Mesenchymal stem cell (in vitro differentiated cells and primary cell): ENCODE results near the gene BCL10.

Experiments
- DNase-seq: peaks from one replicate; pipeline ENCODE4 v3.0.0-alpha.2; 2013
- H2AFZ ChIP-seq: one replicate; pipeline ENCODE4 v1.6.1; 2013; ENCODE audit warnings: low read depth, mild to moderate bottlenecking, control low read depth, inconsistent platforms, low read length, moderate library complexity
- H2AK5ac ChIP-seq: 2 replicates; pipeline ENCODE4 v1.6.1; 2013; ENCODE audit warnings: low read length, moderate library complexity, mild to moderate bottlenecking, inconsistent platforms; ENCODE audit not compliant: severe bottlenecking
- H2BK120ac ChIP-seq: one replicate; pipeline ENCODE4 v1.6.1; 2013; ENCODE audit warnings: low read depth, mild to moderate bottlenecking, inconsistent platforms, low read length, moderate library complexity
- H2BK12ac ChIP-seq, 2 experiments: one replicate each; pipeline ENCODE4 v1.6.1; 2013; ENCODE audit warnings: inconsistent platforms in 2 of 2, low read length in 2 of 2, mild to moderate bottlenecking in 2 of 2, moderate library complexity in 2 of 2, control low read depth in 1 of 2
- H2BK15ac ChIP-seq: one replicate; pipeline ENCODE4 v1.6.1; 2013; ENCODE audit warnings: mild to moderate bottlenecking, low read depth, inconsistent platforms; ENCODE audit not compliant: poor library complexity, severe bottlenecking
- H2BK5ac ChIP-seq: 2 replicates; pipeline ENCODE4 v1.6.1; 2013; ENCODE audit warnings: low read depth, mild to moderate bottlenecking, low read length, control low read depth, inconsistent platforms; ENCODE audit not compliant: poor library complexity, severe bottlenecking
- H3K14ac ChIP-seq, 2 experiments: one replicate each; pipeline ENCODE4 v1.6.1; 2013; ENCODE audit warnings: inconsistent platforms in 2 of 2, low read length in 2 of 2, control low read depth in 1 of 2, mild to moderate bottlenecking in 1 of 2, moderate library complexity in 1 of 2
- H3K18ac ChIP-seq, 2 experiments: one replicate each; pipeline ENCODE4 v1.6.1; 2013; ENCODE audit warnings: inconsistent platforms in 2 of 2, low read length in 2 of 2, control low read depth in 1 of 2, low read depth in 1 of 2, mild to moderate bottlenecking in 1 of 2
- H3K23ac ChIP-seq, 2 experiments: one replicate each; pipeline ENCODE4 v1.6.1; 2013; ENCODE audit warnings: inconsistent platforms in 2 of 2, low read length in 2 of 2, mild to moderate bottlenecking in 2 of 2, moderate library complexity in 2 of 2, control low read depth in 1 of 2
- H3K27ac ChIP-seq: 2 replicates; pipeline ENCODE4 v1.5.1; 2013; ENCODE audit warnings: mild to moderate bottlenecking, moderate library complexity, low read length, control low read depth, inconsistent platforms; ENCODE audit not compliant: poor library complexity, severe bottlenecking
- H3K27me3 ChIP-seq, 2 experiments: 2 replicates each; pipeline versions ENCODE4 v1.6.1 to v1.7.0; 2013; ENCODE audit warnings: low read length in 2 of 2, mild to moderate bottlenecking in 2 of 2, moderate library complexity in 2 of 2, control low read depth in 1 of 2, inconsistent platforms in 1 of 2; ENCODE audit not compliant: control insufficient read depth in 1 of 2, insufficient read depth in 1 of 2
- H3K36me3 ChIP-seq, 2 experiments: 2 replicates each; pipeline versions ENCODE4 v1.6.1 to v1.7.0; 2013; ENCODE audit warnings: low read length in 2 of 2, control low read depth in 1 of 2, inconsistent platforms in 1 of 2, low read depth in 1 of 2, mild to moderate bottlenecking in 1 of 2; ENCODE audit not compliant: insufficient read depth in 2 of 2, control insufficient read depth in 1 of 2
- H3K4ac ChIP-seq, 2 experiments: one replicate each; pipeline ENCODE4 v1.6.1; 2013; ENCODE audit warnings: inconsistent platforms in 2 of 2, low read length in 2 of 2, mild to moderate bottlenecking in 2 of 2, moderate library complexity in 2 of 2, control low read depth in 1 of 2, low read depth in 1 of 2
- H3K4me1 ChIP-seq: 2 replicates; pipeline ENCODE4 v1.6.1; 2013; ENCODE audit warnings: low read depth, low read length, control low read depth; ENCODE audit not compliant: control insufficient read depth, insufficient read depth
- H3K4me2 ChIP-seq: 2 replicates; pipeline ENCODE4 v1.6.1; 2013; ENCODE audit warnings: low read length, mild to moderate bottlenecking, inconsistent platforms; ENCODE audit not compliant: poor library complexity, severe bottlenecking
- H3K4me3 ChIP-seq, 2 experiments: 2 replicates each; pipeline versions ENCODE4 v1.5.1 to v1.7.0; 2013; ENCODE audit warnings: low read length in 2 of 2, mild to moderate bottlenecking in 2 of 2, control low read depth in 1 of 2, low read depth in 1 of 2; ENCODE audit not compliant: insufficient read depth in 1 of 2
- H3K79me1 ChIP-seq: replicated peaks from 2 replicates; pipeline ENCODE4 v1.6.1; 2013; ENCODE audit warnings: mild to moderate bottlenecking, control low read depth, low read length, inconsistent platforms; ENCODE audit not compliant: poor library complexity, severe bottlenecking
- H3K9ac ChIP-seq: 2 replicates; pipeline ENCODE4 v1.7.0; 2013; ENCODE audit warnings: mild to moderate bottlenecking, low read length, moderate library complexity
- H3K9me3 ChIP-seq: 2 replicates; pipeline ENCODE4 v1.7.0; 2013; ENCODE audit warnings: mild to moderate bottlenecking, low read length; ENCODE audit not compliant: control insufficient read depth
- H4K8ac ChIP-seq: one replicate; pipeline ENCODE4 v1.6.1; 2013; ENCODE audit warnings: inconsistent platforms, mild to moderate bottlenecking, low read length, moderate library complexity
- H4K91ac ChIP-seq: one replicate; pipeline ENCODE4 v1.6.1; 2013; ENCODE audit warnings: mild to moderate bottlenecking, low read length, inconsistent platforms
- WGBS: methylation state at CpG from one replicate; pipeline ENCODE4 v1.1.7; 2013; ENCODE audit warnings: mixed read lengths; 5-methylcytosine and 5-hydroxymethylcytosine counted together

Gene BCL10

GRCh38 chr1:85284202-85284601 is 7.8 kb upstream of the BCL10 start:
- DNase-seq = no peak
- H2AK5ac ChIP-seq = peak overlapping the region; percentile 38

GRCh38 chr1:85283475-85284199 is 7.2 kb upstream of the BCL10 start:
- H3K4me2 ChIP-seq = no peak overlapping the region
- peak overlapping the region in 1 of 2 experiments; percentile 25 for H2BK12ac ChIP-seq
- H2BK5ac ChIP-seq = no peak overlapping the region
- H2BK15ac ChIP-seq = no peak overlapping the region
- H2AFZ ChIP-seq = no peak overlapping the region
- no peak for DNase-seq
- WGBS = 91% methylated on average over 11 of the region's 11 CpGs
- H3K79me1 ChIP-seq = peaks cover 12% of the 10 kb centered on the region
- H3K27me3 ChIP-seq = no peaks in the 10 kb centered on the region
- H3K14ac ChIP-seq = peak overlapping the region in 1 of 2 experiments; percentile 62
- no peak overlapping the region for H3K9ac ChIP-seq
- no peak overlapping the region for H2AK5ac ChIP-seq
- H3K4me1 ChIP-seq = peaks cover 14% of the 10 kb centered on the region
- no peak overlapping the region for H3K4me3 ChIP-seq
- H2BK120ac ChIP-seq = no peak overlapping the region
- no peak overlapping the region for H4K8ac ChIP-seq
- H3K23ac ChIP-seq = peak overlapping the region in 1 of 2 experiments; percentile 14
- H3K4ac ChIP-seq = peak overlapping the region in 1 of 2 experiments; percentile 13
- peaks cover 0 to 2% of the 10 kb centered on the region in 2 experiments for H3K36me3 ChIP-seq
- H4K91ac ChIP-seq = peak overlapping the region; percentile 8
- H3K9me3 ChIP-seq = no peaks in the 10 kb centered on the region
- no peak overlapping the region for H3K27ac ChIP-seq
- peak overlapping the region in 1 of 2 experiments; percentile 16 for H3K18ac ChIP-seq

More at GRCh38 chr1:85284202-85284601, 7.8 kb upstream of the BCL10 start:
- peak overlapping the region in 1 of 2 experiments; percentile 13 for H3K4ac ChIP-seq
- 95% methylated on average over 2 of the region's 2 CpGs for WGBS
- peak overlapping the region in 1 of 2 experiments; percentile 62 for H3K14ac ChIP-seq
- no peak overlapping the region for H3K9ac ChIP-seq
- no peak overlapping the region for H4K8ac ChIP-seq
- no peaks in the 10 kb centered on the region for H3K27me3 ChIP-seq
- peaks cover 0 to 2% of the 10 kb centered on the region in 2 experiments for H3K36me3 ChIP-seq
- no peak overlapping the region for H2BK15ac ChIP-seq
- H3K4me3 ChIP-seq = no peak overlapping the region
- no peaks in the 10 kb centered on the region for H3K9me3 ChIP-seq
- peak overlapping the region in 1 of 2 experiments; percentile 14 for H3K23ac ChIP-seq
- no peak overlapping the region for H2AFZ ChIP-seq
- H3K4me1 ChIP-seq = peaks cover 12% of the 10 kb centered on the region
- no peak overlapping the region for H3K27ac ChIP-seq
- H4K91ac ChIP-seq = peak overlapping the region; percentile 8
- H2BK5ac ChIP-seq = no peak overlapping the region
- H3K79me1 ChIP-seq = peaks cover 12% of the 10 kb centered on the region
- H3K18ac ChIP-seq = no peak overlapping the region
- H2BK120ac ChIP-seq = no peak overlapping the region
- H3K4me2 ChIP-seq = no peak overlapping the region
- H2BK12ac ChIP-seq = no peak overlapping the region

GRCh38 chr1:85282424-85282823 is 6.0 kb upstream of the BCL10 start:
- 100% methylated on average over 1 of the region's 1 CpG for WGBS

GRCh38 chr1:85280636-85281035 is 4.2 kb upstream of the BCL10 start:
- Histone ChIP-seq H3K9me3 (no peaks in the 10 kb centered on the region), H2BK5ac (no peak overlapping the region), H3K27me3 (no peaks in the 10 kb centered on the region), H4K8ac (no peak overlapping the region), H4K91ac (no peak overlapping the region), H3K4ac (no peak overlapping the region), H2BK15ac (no peak overlapping the region), H3K79me1 (peaks cover 12% of the 10 kb centered on the region), H2BK120ac (no peak overlapping the region), H2AFZ (no peak overlapping the region), H3K4me3 (no peak overlapping the region), H3K18ac (no peak overlapping the region), H3K36me3 (peaks cover 0 to 2% of the 10 kb centered on the region in 2 experiments), H3K9ac (no peak overlapping the region), H2AK5ac (no peak overlapping the region), H3K23ac (no peak overlapping the region), H3K4me2 (no peak overlapping the region), H3K14ac (no peak overlapping the region), H3K4me1 (peaks cover 16% of the 10 kb centered on the region), H2BK12ac (no peak overlapping the region), H3K27ac (no peak overlapping the region)
- WGBS = 87% methylated on average over 4 of the region's 4 CpGs
- DNase-seq = no peak

More at GRCh38 chr1:85282424-85282823, 6.0 kb upstream of the BCL10 start:
- Histone ChIP-seq H2BK15ac (no peak overlapping the region), H3K9me3 (no peaks in the 10 kb centered on the region), H3K27me3 (no peaks in the 10 kb centered on the region), H2BK120ac (no peak overlapping the region), H3K18ac (no peak overlapping the region), H3K36me3 (peaks cover 0 to 2% of the 10 kb centered on the region in 2 experiments), H2BK5ac (no peak overlapping the region), H3K9ac (no peak overlapping the region), H3K27ac (no peak overlapping the region), H3K4me2 (no peak overlapping the region), H2BK12ac (peak overlapping the region in 1 of 2 experiments; percentile 80), H3K14ac (no peak overlapping the region), H2AFZ (no peak overlapping the region), H4K91ac (no peak overlapping the region), H2AK5ac (no peak overlapping the region), H3K79me1 (peaks cover 12% of the 10 kb centered on the region), H3K4me3 (no peak overlapping the region), H4K8ac (no peak overlapping the region), H3K23ac (no peak overlapping the region), H3K4ac (no peak overlapping the region), H3K4me1 (peaks cover 14% of the 10 kb centered on the region)
- no peak for DNase-seq
